Coronary artery (tissue), 2 donors: ENCODE results near the gene IL15.
"Not testable (repeated sequence)": the region's sequence is repeated elsewhere in the genome, so short reads cannot be mapped to it uniquely, and the experiment has no call there.

Experiments used
- DNase-seq: peaks from one replicate; pipeline ENCODE4 v3.0.0-alpha.2; 2017; ENCODE audit warnings: low spot score
- H3K27ac ChIP-seq, 2 donors: fragments of 200-600 bp; sonication (generic); one replicate each; pipeline ENCODE4 v1.5.1; 2016 to 2019
- H3K4me3 ChIP-seq: fragments of 200-600 bp; sonication (generic); 2 replicates; pipeline ENCODE4 v1.5.1; 2016; ENCODE audit warnings: mild to moderate bottlenecking, moderate library complexity
- TF ChIP-seq, protein P1 (sequence below): fragments of 200-600 bp; sonication (generic); IDR thresholded peaks from one replicate; pipeline ENCODE4 v1.5.1; 2019; ENCODE audit warnings: antibody characterized with exemption

Gene IL15

DNA sequence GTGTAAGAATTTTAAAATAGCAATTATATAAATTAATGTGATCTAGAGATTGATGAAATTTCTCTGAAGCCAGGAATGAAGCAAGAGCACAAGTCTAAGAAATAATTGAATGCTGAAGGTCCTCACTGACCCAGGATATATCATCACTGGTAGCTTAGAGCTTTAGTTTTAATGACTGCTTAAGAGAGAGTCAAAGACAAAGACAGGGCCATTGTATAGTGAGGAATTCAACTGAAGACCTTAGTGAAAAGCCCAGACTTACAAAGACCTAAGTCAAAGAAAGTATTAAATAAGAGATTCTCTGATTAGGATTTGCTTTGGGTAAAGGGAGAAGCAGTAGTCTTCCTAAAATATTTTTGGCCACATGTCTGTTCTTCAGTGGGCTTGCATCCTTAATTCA is 26.0 kb upstream of the IL15 start:
- H3K4me3 ChIP-seq = no peak overlapping the region
- DNase-seq = no peak
- TF ChIP-seq, protein P1, sequence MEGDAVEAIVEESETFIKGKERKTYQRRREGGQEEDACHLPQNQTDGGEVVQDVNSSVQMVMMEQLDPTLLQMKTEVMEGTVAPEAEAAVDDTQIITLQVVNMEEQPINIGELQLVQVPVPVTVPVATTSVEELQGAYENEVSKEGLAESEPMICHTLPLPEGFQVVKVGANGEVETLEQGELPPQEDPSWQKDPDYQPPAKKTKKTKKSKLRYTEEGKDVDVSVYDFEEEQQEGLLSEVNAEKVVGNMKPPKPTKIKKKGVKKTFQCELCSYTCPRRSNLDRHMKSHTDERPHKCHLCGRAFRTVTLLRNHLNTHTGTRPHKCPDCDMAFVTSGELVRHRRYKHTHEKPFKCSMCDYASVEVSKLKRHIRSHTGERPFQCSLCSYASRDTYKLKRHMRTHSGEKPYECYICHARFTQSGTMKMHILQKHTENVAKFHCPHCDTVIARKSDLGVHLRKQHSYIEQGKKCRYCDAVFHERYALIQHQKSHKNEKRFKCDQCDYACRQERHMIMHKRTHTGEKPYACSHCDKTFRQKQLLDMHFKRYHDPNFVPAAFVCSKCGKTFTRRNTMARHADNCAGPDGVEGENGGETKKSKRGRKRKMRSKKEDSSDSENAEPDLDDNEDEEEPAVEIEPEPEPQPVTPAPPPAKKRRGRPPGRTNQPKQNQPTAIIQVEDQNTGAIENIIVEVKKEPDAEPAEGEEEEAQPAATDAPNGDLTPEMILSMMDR = no peak
- no peak overlapping the region for H3K27ac ChIP-seq

DNA sequence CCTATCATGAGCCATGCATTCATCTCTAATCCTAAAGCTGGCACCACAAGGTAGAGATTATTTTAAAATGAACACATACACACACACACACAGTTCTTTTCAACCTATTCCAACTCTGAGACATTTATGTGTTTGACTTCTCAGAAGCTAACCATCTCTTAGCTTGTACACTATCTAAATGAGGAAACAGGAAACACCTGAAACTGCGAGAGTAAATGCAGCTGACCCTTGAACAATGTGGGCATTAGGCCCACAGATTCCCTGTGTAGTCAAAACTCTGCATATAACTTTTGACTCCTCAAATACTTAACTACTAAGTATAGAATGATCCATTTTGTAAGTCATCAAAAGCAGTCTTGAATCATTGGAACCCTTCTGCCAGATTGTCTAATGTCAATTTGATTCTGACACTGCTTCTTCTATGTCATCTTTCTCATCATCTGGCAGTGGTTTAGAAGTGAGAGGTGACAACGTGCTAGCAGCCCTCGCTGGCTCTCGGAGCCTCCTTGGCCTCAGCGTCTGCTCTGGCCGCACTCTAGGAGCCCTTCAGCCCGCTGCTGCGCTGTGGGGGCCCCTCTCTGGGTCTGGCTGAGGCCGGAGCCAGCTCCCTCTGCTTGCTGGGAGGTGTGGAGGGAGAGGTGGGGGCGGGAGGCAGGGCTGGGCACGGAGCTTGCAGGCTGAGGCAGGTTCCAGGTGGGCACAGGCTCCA is 21.4 kb upstream of the IL15 start:
- H3K27ac ChIP-seq = no peak overlapping the region
- TF ChIP-seq, protein P1 = no peak
- DNase-seq = no peak
- H3K4me3 ChIP-seq = no peak overlapping the region

DNA sequence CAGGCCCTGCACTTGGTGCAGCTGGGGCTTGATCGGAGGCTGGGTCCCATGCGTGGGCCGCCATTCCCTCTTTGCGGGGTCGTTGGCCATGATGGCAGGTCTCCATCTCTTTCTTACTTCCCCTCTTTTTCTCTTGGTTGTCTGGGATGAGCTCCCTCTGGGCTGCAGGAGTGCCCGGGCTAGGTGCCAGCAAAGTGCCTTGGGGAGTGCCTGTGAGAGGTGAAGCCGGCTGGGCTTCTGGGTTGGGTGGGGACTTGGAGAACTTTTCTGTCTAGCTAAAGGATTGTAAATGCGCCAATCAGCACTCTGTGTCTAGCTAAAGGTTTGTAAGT is 20.8 kb upstream of the IL15 start:
- DNase-seq, H3K4me3 ChIP-seq, H3K27ac ChIP-seq: not testable (repeated sequence)

DNA sequence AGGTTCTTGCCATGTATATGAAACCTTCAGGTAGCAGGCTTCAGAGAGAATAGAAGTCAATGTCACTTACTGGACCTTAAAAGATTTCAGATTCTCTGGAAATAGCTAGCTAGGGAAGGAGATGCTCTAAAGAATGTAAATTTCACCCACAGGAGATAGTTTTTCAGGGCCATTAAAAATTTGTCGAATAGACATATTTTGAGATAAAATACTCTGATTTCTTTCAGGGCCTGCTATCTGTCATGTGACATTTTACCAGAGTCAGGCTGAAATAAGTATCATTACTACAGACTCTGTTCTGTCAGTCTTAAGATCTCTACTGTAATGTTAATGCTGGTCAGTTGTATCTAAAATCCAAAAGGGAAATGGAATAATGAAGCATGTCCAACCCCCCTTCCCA is 15.7 kb upstream of the IL15 start:
- no peak for DNase-seq
- H3K27ac ChIP-seq = no peak overlapping the region
- H3K4me3 ChIP-seq = no peak overlapping the region
- TF ChIP-seq, protein P1 = no peak

DNA sequence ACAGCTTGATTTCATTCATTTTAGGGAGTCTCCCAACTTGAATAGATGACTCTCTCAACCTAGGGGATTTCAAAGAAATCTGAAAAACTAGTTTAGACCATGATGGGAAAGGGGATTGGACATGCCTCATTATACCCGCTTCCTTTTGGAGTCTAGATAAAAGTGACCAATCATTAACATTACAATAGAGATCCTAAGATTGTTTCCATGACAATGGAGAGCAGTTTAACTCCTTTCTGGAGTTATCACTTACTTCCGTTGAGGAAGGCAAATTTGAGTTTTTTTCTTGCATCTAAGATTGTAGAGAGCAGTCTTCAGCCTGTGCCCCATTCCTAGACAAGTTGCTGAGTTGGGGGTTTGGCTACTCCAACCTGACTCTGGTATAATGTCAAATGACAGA is 11.4 kb upstream of the IL15 start:
- TF ChIP-seq, protein P1 = no peak
- H3K4me3 ChIP-seq = no peak overlapping the region

DNA sequence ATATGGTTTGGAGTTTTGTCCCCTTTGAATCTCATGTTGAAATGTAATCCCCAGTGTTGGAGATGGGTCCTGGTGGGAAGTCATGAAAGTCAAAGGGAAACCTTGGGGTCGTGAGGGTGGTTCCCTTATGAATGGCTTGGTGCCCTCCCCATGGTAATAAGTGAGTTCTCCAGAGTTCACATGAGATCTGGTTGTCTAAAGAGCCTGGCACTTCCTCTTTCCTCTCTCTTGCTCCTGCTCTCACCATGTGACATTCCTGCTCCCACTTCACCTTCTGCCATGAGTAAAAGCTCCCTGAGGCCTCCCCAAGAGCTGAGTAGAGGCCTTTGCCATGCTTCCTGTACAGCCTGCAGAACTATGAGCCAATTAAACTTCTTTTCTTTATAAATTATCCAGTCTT is 5.5 kb upstream of the IL15 start:
- TF ChIP-seq, protein P1 = no peak
- no peak overlapping the region for H3K4me3 ChIP-seq
- no peak for DNase-seq
- no peak overlapping the region for H3K27ac ChIP-seq

More for the DNA sequence above, 11.4 kb upstream of the IL15 start:
- H3K27ac ChIP-seq = no peak overlapping the region
- DNase-seq = no peak

DNA sequence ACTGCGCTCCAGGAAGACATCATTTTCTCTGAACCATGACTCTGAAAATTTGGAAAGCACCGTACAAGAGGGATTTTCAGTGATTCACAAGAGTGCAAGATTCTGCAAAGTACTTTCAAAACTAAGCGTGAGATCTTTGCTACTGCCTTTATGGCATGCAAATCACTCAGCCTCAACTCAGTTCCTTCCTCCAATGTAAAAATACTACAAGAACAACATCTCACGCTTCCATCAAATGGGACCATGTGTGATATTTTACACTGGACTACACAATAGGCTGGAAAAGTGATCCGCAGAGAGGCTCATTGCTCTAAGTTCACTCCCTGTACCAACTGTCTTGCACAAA is 674 bp upstream of the IL15 start:
- H3K27ac ChIP-seq = peak overlapping the region; percentile 81 to 85

More for the DNA sequence above, 674 bp upstream of the IL15 start:
- peak overlapping the region; percentile 76 for H3K4me3 ChIP-seq
- TF ChIP-seq, protein P1 = no peak
- no peak for DNase-seq
